COLO829 (cell line): ENCODE results near the gene FAM240A.

ENCODE experiments used
- DNase-seq: peaks from one replicate; pipeline ENCODE4 v3.0.0; 2012; ENCODE audit warnings: low spot score

Gene FAM240A

DNA sequence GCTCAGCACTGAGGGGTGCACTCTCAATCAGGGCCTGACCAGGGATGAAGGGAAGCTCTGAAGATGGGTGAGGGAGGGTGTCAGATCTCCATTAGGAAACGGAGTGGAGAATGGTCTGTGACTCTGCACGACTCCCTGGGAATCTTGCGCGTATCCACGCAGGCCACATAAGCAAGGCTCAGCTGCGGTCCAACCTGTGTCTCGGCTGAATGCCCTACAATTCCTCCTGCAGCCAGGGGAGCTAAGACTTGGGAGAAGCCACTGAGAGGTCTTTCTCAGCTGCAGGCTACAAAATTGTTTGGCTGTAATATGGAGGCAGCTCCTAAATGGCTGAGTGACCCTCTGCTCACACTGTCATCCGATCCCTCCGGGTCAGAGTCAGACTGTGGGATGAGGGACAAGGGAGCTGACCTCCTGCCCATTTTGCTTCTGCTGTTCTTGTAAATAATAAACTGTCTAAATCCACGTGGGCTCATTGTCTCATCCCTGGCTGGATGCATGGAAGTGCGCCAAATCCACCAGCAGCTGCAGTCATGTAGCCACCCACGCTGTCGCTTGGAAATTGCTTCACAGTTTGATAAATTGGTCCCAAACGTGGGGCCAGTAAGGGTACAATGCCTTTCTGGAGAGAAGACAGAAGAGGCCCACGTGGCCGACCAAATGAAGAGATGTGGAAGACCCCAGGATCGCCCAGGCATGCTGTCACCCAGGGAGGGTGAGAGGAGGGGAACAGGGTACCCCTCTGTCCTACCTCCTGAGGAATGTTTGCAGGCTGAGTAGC is 50.6 kb downstream of the FAM240A start:
- DNase-seq: no peak

DNA sequence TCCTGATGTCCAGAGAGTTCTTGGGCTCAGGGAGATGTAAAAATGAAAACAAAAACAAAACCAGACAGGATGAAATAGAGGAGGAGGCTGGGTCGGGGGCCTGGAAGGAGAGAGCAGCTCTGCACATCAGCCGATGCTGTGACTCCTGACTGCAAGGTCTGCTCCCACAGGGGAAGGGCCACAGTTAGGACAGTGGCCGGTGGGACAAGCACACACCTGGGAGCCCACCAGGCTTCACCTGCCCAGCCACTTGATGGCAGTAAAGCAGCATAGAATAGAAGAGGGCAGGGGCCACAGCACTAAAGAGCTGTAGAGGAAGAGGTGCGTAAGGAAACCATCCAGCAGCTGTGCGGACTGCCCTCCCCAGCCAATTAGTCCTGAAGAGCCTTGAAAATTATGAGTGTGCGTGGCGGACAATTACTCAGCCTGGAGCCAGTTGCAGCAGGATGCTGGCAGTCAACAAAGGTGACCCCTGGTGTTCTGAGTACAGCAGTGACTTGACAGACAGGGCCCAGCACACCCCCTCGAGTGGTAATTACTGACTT is 51.3 kb downstream of the FAM240A start:
- DNase-seq: no peak

DNA sequence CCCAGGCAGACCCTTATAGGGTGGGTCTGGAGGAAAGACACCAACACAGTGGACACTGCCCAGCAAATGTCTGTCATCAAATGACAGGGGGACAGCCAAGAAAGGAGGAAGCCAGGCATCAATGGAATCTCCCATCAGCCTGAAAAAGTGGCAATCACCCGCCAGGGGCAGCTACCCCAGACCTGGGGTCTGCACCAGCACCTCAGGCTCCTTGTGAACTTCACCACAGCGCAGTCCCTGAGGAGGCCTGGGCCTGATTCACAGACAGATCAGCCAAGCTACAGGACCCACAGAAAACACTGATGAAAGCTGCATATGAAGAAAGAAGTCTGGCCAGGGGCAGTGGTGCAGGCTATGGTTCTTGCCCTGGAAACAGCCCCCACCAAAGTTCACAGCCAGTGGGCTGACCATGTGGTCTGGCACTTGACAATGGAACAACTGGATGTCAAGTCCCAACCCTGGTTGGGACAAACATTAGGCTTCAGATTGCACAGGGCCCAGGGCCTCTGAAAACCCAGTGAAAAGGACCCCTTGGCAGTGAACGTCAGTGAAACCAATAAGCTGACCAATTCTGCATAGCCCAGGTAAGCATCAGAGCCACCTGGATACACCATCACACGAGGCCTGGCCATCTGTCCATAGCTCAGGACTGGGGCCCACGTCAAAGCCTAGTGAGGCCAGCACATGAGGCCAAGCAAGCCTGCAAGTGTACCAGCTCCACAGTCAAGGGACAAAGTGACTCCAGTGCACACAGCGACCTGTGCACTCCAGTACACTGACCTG is 52.1 kb downstream of the FAM240A start:
- DNase-seq: no peak

DNA sequence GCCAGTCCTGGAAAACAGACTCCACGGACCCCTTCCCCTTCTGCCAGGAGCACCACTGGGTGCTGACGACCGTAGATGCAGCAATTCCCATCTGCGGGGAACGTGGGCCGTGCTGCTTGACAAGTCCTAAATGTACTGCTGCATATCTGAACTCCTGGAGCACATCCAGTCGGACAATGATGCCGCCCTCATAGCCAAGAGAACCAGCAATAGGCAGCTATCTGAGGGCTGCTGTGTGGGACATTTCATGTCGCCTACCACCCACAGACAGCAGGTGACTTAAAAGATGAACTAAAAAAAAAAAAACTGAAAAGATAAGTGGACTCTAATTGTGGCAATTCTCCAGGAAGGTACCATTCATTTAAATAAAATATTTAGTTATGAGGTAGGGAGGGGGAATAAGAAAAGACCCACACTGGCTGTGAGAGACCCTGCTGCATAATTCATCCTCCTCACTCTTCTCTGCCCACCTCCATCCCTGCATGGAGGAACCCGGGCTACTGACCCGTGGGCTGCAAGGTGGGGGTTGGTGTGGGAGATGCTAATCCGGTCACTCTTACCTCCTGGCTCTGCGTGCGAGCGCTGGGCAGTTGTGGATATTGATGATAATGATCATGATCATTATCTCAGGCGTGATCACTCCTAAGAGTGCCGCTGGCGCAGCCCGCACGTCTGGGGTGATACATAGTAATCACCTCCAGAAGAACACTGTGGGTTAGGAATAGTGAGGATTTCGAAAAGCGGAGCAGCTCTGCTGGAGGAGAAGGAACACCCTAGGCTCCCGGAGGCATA is 52.8 kb downstream of the FAM240A start:
- no peak for DNase-seq

DNA sequence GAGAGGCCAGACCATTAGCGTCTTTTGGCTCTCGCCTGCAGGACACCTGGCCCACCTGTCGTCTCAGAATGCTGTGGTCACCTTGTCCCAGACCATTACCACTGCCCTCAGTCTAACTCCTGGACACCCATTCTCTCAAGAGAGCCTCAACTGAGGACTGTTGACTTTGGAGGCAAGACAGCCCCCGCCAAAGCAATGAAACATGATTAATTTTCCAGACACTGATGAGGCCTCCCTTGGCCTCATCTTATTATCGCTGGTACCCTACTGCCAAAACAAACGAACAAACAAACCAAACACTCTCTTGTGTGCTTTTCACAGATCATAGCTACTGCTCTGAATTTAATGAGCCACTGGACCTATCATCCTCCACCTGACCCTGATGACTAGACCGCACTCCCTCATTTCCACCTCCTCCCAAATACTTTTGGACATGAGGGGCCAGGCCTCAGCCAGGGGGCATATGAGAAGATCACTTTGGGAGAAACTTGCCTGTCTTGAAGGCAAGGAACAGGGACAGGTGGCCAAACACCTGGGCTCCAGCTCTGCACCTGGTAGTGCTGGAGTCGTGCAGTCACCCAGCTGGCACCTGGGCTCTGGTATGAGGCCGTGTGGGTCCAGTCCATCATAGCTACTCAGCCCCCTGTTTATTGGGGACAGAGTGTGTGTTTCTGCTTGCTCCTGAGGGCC is 53.6 kb downstream of the FAM240A start:
- no peak for DNase-seq

DNA sequence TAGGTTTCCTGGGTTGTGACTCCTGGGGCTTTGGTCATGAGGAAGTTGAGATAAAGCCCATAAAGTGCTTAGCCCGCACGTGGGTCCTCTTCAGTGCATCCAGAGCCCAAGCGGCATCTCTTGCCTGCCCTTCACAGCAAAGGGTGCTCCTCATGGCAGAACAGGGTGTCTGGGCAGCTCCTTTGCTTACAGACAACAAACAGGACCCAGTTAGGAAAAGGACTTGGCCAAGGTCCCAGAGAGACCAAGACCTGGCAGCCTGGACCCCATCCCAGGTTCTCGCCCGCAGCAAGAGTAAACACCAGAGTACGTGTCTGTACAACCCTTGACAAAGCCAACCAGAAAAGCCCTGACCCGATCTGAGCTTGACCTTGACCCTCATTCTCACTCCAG is 54.1 kb downstream of the FAM240A start:
- no peak for DNase-seq

DNA sequence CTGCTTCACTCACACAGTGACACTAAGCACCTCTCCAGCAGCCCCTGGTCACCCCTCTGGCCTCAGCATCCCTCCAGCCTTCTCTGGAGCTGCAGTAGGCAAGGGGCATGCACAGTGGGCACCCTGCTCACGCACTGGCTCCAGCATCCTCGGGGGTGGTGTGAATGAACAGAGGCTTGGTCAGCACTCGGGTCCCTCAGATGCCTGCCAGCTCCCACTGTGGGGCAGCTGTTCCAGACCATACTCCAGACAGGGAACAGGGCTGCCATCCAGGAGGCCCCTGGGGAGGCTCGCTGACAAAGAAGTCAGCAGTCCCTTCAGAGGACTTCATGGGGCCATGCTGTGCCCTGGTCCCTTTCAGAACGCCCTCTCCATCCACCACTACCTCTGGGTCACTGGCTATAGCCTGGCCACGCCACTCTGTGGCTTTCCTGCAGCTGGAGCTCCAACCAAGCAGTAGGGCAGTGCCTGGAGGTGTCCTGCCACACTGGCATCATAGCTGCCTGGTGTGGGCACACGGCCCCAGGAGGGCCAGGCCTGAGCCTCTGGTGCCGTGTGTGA is 54.8 kb downstream of the FAM240A start:
- DNase-seq: no peak

DNA sequence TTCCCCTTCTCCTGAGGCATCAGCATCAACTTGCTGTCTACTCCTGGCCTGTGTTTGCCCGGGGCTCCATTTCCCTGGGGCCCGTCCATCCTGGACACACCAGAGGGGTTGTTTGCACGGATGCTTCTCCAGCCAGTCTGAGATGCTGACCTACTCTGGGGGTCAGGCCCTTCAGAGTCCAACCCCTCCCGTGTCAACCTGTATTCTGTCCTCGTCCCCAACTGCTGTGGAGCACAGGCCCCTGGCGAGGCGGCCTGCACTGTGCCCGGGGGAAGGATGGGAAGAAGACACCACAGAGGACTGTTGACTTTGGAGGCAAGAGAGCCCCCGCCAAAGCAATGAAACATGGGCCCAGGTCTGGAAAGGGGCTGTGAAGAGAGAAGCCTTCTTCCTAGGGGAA is 55.3 kb downstream of the FAM240A start:
- no peak for DNase-seq

DNA sequence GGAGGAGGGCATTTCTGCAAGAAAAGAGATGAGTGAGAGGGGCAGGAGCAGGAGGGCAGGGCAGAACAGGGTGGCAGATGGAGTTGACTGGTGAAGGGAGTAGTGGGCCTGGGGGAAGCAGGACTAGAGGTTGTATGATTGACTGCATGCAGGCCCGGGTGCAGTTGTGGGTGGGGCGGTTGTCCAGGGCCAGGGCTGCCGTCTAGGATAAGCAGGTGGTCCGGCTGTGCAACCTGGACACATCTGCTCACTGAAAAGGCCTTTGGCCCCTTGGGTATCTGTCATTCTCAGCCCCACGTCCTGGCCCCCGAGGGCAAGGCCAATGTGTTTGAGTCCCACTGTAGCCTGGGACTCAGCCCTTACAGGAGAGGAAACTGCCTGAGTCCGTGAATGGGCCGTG is 55.8 kb downstream of the FAM240A start:
- no peak for DNase-seq

DNA sequence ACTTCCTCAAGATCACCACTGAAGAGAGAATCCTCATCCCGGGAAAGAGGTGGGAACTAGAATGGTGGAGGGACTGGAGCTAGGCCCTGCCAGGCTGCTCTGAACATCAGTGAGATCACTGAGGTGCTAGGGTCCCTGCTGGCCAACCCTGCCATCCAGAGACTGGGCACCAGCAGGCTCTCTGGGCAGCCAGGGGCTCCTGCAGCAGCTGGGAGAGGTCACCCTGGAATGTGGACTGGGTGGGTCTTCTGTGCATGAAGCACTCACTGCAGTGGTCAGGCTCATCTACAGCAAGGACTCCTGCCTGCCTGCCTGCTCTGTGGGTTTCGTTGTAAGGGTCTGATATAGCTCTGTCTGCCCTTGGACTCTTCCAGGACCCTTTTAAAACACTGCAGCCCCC is 56.3 kb downstream of the FAM240A start:
- DNase-seq: no peak

DNA sequence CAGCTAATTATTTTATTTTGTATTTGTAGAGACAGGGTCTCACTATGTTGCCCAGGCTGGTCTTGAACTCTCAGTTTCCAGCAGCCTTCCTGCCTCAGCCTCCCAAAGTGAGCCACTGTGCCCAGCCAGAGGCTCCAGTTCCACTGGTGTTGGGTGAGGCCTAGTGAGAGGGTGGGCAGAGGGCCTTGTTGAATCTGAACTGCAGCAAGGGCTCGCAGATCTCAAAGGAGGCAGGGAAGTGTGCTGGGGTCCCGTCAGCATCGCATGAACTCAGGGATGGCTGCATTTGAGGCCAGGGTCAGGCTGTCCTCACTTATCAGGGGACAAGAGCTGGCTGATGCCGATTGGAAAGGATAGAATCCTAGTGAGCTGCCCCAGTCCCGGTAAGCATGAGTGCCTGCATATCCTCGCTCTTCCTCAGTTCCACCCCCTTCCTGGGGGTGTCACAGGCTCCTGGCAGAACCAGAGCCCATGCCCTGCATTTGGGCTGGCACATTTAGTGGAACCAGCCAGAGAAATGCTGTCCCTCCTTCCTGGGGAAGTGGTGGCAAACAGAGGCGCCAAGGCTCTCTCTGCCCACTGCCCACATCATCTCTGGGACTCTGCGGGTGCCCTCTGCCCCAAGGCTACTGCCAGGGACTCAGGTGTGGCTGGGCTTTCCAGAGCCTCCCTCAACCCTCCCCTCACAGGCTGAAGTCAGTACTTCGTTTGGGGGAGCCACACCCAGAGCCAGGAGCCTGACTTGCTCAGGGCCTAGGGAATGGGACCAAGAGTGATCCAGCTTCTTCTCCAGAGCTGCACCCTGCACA is 57.1 kb downstream of the FAM240A start:
- DNase-seq: no peak

DNA sequence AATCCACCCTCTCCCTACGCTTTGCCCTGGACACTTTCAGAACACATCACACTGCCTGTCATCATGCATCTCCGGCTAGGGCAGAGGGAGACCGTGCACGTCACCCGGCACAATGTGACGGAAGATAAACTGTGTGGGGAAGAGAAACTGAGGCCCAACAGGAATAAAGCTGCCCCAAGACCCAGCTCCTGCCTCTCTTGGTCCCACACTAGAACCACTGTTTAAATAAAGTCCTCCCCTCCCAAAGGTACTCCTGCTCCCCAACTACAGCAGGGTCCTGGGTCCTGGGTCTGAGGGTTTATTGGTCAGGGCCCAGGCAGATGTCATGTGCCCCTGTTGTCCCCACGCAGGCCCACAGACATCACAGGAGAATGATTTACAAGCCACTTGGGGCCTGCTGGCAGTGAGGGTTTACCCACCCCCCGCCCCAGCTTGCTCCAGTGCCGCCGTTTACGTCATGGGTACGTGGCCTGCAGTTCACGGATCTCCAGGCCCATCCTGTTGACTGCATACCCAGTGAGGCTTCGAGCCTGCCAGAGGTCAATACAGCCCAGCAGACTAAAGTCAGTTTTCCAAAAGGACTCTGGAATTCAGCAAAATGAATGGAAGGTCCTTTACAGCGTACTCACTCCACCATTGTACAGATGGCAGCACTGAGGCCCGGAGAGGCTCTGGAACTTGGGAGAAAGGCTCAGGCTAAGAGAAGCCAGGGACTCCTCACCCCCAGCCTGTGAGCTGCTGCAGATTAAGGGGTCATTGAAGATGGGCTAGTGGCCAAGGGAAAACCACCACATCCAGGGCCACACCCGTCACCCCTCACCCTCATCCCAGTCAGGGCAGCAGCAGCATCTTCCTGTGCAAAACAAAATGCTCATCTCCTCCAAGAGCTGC is 57.9 kb downstream of the FAM240A start:
- no peak for DNase-seq

DNA sequence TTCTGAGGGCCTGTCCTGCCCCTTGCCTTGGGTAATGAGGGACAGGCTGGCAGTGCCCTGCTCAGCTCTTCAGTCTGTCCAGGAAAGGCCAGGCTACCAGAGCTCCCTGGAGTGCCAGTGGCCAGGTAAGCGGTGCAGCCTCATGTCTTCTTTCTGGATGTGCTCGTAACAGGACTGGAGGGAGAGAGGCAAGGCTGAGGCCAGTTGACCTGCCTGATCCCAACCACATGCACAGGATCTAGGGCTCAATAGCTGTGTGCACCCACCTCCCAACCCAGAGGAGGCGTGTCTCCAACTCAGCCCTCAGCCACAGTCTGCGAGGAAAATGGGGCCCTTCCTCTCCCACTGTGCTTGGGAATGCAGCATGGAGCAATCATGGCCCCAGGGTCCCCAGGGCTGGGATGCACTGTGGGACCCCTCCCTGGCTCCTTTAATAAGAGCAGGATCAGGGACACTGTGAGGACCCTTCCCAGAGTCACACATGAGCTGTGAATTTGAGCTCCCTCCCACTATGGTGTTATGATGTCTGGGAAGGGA is 58.6 kb downstream of the FAM240A start:
- no peak for DNase-seq

DNA sequence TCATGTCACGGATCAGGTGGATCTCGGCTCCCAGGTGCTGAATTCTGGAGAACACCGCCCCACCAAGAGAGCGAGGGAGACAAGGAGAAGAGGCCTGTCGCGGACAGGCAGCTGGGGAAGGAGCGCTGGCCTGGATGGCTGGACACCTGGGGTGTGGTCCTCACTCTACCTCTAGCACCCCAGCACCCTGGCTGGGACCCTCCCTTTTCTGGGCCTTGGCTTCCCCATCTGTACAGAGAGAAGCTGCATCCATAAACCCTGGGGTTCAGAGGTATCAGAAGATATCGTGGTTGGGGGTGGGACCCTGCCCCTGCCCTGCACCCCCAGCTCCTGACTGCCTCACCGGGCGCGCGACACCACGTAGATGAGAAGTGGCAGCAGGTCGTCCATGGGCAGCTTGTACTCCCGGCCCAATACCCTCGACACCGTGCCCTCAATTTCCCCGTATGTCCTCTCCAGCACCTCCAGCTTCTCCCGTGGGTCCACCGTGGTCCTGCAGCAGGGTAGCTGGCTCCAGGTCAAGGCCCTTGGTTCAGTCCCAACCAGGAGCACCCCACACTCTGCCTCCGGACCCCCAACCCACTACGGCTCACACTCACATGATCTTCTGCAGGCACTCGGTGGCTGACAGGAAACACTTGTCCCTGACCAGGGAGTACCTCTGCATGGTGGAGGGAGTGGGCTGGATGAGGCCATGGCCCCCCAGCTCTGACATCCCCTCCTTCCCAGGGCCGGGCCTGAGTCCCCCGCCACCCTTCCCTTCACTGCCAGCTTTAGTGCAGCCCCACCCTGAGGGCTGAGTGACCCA is 59.4 kb downstream of the FAM240A start:
- no peak for DNase-seq

DNA sequence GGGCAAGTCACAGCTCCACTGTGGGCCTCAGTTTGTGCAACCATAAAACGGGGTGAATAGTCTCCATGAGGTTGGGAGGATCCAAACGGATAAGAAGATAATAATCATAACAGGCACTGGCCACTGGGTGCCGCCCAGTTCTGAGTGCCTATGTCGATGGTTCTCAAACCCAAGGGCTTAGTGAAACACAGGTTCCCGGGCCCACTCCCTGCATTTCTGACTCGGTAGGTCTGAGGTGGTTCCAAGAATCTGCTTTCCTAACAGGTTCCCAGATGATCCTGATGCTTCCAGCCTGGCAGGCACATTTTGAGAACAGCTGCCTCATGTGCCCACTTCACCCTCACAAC is 60.0 kb downstream of the FAM240A start:
- no peak for DNase-seq

DNA sequence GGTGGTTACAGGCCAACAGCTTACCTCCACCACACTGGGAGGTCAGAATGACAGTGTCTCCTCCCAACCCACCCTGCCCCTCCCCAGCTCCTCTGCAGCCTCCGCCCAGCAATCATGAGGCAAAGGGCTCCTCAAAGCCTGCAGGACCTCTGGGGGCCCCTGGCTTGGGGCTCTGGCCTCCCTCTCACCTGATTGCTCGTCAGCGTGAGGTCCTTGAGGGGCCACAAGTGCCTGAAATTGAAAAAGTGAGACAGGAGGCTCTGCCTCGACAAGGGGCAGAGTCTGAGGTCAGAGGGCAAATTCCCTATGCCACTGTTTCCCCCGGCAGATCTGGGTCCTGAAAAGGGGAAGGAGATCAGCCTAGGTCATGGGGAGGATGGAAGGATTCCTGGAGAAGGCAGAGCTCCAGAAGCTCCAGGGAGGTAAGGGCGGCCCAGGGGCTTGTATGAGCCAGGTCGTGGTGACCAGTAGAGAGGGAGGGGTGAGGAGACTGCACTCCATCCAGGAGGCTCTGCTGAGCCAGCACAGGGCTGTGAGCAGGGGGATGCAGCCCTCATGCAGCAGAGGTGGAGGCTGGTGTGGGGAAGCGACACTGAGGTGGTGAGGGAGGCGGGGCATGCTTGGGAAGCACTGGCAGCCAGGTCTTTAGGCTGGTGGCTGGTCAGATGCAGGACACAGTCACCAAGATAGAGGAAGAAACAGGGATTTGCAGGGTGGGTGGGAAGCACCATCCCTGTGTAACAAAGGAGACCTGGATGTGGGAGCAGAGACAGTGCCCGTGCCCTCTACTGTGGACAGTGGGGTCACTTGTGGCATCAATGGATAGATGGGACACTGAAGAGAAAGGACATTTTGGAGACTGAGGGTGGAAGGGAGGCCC is 61.1 kb downstream of the FAM240A start:
- DNase-seq: no peak

DNA sequence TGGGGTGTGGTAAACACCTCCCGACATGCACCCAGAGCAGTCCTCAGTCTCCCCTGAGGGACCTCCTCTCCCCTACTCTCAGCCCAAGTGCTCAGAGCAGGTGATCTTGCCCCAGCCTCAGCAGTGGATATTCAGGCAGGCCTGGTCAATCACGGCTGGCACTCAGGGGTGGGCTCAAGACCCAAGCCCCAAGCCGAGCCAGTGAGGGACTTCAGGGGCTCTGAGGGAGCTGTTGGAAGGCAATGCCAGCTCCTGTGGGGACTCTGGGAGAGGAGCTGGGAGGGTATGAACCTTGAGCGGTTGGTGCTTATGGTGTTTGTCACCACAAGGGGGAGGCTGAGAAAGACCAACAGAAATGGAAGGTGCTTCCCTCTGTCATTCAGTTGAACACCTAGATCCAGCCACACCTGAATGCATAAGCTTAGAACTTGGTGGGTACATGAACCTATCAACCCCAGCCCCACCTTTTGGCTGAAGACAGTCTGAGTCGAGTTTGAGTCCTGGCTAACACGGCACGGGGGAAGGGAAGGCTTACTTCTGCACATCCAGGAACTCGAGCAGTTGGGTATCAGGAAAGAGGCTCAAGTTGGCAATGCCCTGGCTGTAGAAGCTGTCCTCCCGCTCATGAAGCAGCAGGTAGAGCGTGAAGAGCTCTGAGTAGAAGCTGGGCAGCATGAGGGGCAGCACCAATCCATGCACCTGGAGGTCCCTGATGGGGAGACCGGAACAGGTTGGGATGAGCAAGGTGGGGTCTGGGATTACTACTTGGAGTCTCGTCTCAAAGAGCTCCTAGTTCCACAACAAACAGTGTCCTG is 61.9 kb downstream of the FAM240A start:
- DNase-seq: no peak
